NCI-H748 treated with DMSO at 0.1 percent for 48 hours (cell line): ENCODE data around the gene REPIN1.
A peak's percentile ranks its signal among the peaks of the same experiment; 100 is the strongest.

Experiments used
- DNase-seq: peaks from one replicate; lab custom pipeline; 2025; lab: John Stamatoyannopoulos, UW

REPIN1 gene

GRCh38 chr7:150396426-150396825, 27.8 kb downstream of the REPIN1 start:
- DNase-seq = no peak

- DNase-seq = no peak
Observed at GRCh38 chr7:150396851-150397260, 28.2 kb downstream of the REPIN1 start.

- no peak for DNase-seq
Observed at GRCh38 chr7:150397346-150398107, 28.9 kb downstream of the REPIN1 start.

GRCh38 chr7:150398108-150398964, 29.7 kb downstream of the REPIN1 start:
- DNase-seq = no peak

- no peak for DNase-seq
Observed at GRCh38 chr7:150398965-150399320, 30.3 kb downstream of the REPIN1 start.

- DNase-seq = no peak
Observed at GRCh38 chr7:150399421-150400007, 30.9 kb downstream of the REPIN1 start.

- no peak for DNase-seq
Observed at GRCh38 chr7:150400008-150400787, 31.6 kb downstream of the REPIN1 start.

GRCh38 chr7:150400788-150401423, 32.3 kb downstream of the REPIN1 start:
- no peak for DNase-seq

- DNase-seq = no peak
Observed at GRCh38 chr7:150401424-150401790, 32.8 kb downstream of the REPIN1 start.

GRCh38 chr7:150401861-150402631, 33.4 kb downstream of the REPIN1 start:
- no peak for DNase-seq

GRCh38 chr7:150402671-150403321, 34.2 kb downstream of the REPIN1 start:
- no peak for DNase-seq

GRCh38 chr7:150403376-150404171, 35.0 kb downstream of the REPIN1 start:
- no peak for DNase-seq

- no peak for DNase-seq
Observed at GRCh38 chr7:150404172-150404804, 35.7 kb downstream of the REPIN1 start.

- peak; percentile 44 for DNase-seq
Observed at GRCh38 chr7:150404805-150405583, 36.4 kb downstream of the REPIN1 start.

- no peak for DNase-seq
Observed at GRCh38 chr7:150405584-150406311, 37.1 kb downstream of the REPIN1 start.

- DNase-seq = no peak
Observed at GRCh38 chr7:150406312-150406566, 37.6 kb downstream of the REPIN1 start.

GRCh38 chr7:150406567-150407421, 38.2 kb downstream of the REPIN1 start:
- DNase-seq = no peak
